Brain pericyte (primary cell): ENCODE data around the gene CLEC4E.
A peak's percentile ranks its signal among the peaks of the same experiment; 100 is the strongest.
"Not testable (repeated sequence)": the region's sequence is repeated elsewhere in the genome, so short reads cannot be mapped to it uniquely, and the experiment has no call there.

Source experiments
- DNase-seq: peaks from one replicate; pipeline ENCODE4 v3.0.0-alpha.2; 2012; ENCODE audit warnings: low read depth, low spot score

CLEC4E gene, protein sequence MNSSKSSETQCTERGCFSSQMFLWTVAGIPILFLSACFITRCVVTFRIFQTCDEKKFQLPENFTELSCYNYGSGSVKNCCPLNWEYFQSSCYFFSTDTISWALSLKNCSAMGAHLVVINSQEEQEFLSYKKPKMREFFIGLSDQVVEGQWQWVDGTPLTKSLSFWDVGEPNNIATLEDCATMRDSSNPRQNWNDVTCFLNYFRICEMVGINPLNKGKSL

DNA sequence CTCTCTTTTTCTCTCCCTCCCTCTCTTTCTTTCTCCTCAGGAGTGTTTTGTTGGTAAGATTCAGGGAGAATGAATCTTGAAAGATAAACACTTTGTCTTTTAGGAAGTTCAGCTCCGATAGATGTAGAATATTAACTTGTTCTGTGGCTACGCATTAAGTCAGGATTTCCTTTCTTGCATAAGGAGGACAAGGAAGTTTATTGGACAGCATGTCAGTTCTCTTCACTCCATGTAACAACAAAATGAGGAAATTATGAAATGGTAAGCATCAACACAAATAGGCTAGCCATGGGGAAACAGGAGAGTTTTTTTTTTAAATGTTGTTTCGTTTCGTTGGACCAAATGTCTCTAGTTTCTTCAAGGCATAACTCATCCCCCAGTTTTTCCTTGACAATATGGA, at the start of gene CLEC4E:
CLEC4E (minus strand) TSS at position 75 of the 400 bp plus-strand sequence. CDS start 108 bp downstream, outside the sequence.
- DNase-seq = not testable (repeated sequence)

GRCh38 chr12:8589679-8590078, 49.0 kb upstream of the CLEC4E start:
- DNase-seq = no peak

DNA sequence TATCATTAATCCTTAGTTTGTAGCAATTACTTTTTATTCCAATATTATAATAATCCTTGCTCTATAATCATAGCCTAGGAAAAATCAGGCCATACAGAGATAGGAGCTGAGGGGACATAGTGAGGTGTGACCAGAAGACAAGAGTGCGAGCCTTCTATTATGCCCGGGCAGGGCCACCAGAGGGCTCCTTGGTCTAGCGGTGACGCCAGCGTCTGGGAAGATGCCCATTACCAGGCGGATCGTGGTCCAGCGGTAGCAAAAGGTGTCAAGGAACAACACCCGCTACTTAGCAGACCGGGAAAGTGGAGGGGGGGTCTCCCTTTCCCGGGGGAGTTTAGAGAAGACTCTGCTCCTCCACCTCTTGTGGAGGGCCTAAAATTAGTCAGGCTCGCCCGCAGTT, 43.8 kb upstream of the CLEC4E start:
- DNase-seq = not testable (repeated sequence)

- no peak for DNase-seq
Measured at GRCh38 chr12:8584004-8584403, 43.3 kb upstream of the CLEC4E start.

DNA sequence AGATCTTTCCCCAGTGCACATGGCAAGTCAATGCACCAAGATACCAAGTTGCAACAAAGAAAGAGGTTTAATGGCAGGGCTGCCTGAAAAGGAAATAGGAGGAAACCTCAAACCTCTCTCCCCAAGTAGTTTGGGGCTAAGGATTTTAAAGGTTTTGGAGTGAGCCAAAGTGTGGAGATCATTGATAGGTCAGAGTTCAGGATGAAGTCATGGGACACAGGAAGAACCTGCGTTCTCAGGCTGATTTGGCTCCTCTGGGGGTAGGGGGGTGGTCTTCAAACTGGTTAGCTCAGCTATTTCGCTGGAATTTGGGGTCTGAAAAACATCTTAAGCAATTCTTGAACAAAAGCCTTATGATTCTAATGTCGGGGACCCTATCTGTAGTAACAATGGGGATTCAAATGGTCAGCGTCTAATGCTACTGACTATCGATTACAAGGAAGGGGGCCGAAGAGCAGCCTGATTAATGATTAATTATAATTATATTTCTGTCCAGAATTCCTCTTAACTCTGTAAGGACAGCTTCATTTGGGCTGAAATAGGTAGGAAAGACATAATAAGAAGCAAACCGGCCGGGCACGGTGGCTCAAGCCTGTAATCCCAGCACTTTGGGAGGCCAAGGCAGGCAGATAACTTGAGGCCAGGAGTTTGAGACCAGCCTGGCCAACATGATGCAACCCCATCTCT, 40.5 kb upstream of the CLEC4E start:
- DNase-seq = no peak

GRCh38 chr12:8577879-8578278, 37.2 kb upstream of the CLEC4E start:
- no peak for DNase-seq

GRCh38 chr12:8572507-8572906, 31.8 kb upstream of the CLEC4E start:
- DNase-seq = no peak

DNA sequence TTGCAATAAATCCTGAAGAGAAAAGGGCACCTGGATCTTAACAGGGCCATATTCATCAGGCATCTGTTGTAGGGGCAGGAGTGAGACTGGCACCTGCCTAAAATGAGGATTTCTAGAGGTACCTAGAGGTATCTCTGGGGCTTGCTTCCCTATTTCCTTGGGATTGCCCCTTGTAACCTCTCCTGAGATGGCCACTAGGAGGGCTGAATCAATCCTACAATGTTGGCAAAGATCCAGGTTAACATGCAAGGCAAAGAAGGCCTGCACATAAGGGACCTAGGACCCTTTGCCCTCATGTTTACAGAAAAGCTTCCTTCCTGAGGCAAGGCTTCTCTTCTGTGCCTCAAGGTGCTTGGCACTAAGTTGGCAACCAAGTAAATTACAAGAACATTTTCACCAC, 25.8 kb upstream of the CLEC4E start:
- DNase-seq = no peak

- not testable (repeated sequence) for DNase-seq
Measured at GRCh38 chr12:8566052-8566451, 25.3 kb upstream of the CLEC4E start.

DNA sequence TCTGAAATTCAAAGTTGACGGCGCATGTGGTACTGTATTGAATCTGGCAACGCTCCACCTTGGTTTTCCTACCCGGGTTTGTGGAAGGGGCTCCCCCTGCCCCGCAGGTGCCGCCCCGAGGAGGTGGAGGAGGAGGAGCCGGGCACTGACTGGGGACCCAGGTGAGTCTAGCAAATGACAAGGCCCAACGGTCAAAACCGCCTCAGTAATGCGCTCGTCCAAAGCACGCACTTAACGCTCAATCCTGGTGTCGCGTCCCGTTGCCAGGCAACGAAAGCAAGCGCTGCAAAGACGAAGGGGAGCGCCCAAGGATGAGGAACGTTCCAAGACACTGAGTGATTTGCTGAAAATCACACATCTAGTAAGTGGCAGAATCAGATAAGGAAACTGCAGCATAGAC, 24.0 kb upstream of the CLEC4E start:
- DNase-seq = no peak

DNA sequence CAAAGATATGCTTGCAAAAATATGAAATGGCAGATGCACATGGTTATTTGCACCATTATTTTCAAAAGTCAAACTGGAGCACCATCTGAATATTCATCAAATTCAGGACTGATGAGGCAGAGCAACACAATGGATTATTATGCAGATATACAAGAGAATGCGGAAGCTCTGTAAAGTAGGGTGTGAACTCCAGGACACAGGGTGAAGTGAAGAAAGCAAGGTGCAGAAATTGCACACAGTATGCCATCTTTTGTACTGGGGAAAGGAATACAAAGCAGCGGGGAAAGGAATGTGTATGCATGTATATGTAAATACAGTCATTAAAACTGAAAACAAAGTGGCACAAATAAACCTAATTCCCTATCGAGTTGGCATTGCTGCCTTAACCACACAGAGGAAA, 22.7 kb upstream of the CLEC4E start:
- no peak for DNase-seq

DNA sequence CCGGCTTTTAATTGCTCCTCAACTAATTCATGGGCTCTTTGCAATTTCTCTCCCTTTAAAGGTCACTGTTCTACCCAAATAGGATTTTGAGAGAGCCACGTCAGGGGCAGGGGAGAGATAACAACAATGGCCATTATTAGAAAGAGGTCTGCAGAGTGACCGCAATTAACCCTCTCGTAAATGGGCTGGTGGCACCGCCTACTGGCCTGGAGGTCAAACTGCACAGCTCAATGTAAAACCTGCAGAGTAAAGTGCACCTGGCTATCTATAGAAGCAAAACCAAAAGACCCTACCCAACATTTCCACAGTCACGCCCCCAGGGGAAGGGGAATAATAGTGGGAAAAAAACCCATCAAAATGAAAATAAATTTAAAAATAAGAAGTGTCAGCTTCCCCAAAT, 21.6 kb upstream of the CLEC4E start:
- no peak for DNase-seq

- DNase-seq = no peak
Measured at GRCh38 chr12:8561011-8561410, 20.3 kb upstream of the CLEC4E start.

GRCh38 chr12:8559676-8560075, 19.0 kb upstream of the CLEC4E start:
- no peak for DNase-seq

DNA sequence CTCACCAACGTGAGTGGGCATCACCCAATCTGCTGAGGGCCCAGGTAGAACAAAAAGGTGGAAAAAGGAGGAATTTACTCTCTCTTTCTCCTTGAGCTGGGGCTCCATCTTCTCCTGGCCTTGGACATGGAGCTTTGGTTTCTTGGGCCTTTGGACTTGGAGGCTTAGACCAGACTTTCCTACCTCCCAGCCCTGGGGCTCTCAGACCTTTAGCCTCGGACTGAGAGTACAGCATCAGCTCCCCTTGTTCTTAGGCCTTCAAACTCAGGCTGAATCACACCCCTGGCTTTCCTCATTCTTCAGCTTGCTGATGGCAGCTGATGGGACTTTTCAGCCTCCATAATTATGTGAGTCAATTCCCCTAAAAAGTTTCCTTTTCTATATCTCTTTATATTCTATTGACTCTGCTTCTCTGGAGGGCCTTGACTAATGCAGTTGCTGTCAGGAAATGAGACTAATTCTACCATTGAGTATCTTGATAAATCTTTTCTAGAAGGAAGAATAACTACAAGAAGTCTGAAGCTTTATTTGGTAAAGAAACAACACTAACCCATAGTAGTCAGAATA, 15.9 kb upstream of the CLEC4E start:
- no peak for DNase-seq

- DNase-seq = no peak
Measured at GRCh38 chr12:8554451-8555195, 13.9 kb upstream of the CLEC4E start.

DNA sequence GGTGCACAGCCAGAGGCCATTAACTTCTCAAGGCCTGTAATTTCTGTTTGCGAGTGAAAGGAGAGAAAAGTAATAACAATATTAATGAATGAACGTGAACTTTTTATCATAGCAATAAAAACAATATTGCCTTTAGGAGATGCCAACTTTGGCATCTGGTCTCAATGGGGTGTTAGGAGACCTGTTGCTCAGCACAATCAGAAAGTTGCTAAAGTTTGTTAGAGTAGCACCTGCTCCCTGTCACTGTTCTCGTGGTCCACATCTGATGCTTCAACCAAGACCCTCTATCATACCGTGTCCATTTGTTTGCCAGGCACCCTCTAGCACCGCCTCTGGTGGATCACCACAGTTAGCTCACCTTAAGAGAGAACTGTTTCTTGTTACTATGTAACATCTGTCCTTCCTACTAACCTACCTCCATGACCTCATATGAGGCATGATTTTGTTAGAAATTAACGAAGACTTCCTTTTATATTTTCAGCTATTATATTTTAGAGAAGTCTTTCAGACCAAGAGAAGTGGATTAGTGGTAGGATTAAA, 12.5 kb upstream of the CLEC4E start:
- DNase-seq = no peak

- no peak for DNase-seq
Measured at GRCh38 chr12:8549381-8549780, 8.7 kb upstream of the CLEC4E start.

GRCh38 chr12:8548192-8548591, 7.5 kb upstream of the CLEC4E start:
- no peak for DNase-seq

DNA sequence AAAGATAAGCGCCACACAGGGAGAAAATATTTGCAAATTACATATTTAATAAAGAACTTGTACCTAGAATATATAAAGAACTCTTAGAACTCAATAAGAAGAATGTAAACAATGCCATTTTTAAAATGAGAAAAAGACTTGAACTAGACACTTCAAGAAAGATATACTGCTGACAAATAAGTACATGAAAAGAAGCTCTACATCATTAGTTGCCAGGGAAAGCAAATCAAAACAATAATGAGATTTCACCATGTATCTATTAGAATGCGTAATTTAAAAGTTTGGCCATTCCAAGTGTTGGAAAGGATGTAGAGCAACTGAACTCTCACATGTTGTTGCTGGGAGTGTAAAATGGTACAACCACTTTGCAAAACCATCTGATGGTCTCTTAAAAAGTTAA, 6.9 kb upstream of the CLEC4E start:
- DNase-seq = no peak

- DNase-seq = no peak
Measured at GRCh38 chr12:8546591-8546990, 5.9 kb upstream of the CLEC4E start.

GRCh38 chr12:8544295-8544694, 3.6 kb upstream of the CLEC4E start:
- DNase-seq = peak; percentile 18
